ENCODE results near the gene SCN2A. TPM values are rescaled to one million over a fixed set of nuclear protein-coding genes. Genes with fewer than 3 reads are reported as not detected.

SCN2A gene
- total and polyA plus RNA-seq, 2 of the 4 experiments (the other 2 are of a cell fraction): 0.24 to 0.54 TPM

GRCh38 chr2:165281387-165281786 lies 42.2 kb downstream of the SCN2A start:
- no peaks in the 10 kb centered on the region for H3K9me3 ChIP-seq (ENCODE audit: control insufficient read depth, insufficient read depth, low read length)
- H3K79me1 ChIP-seq (ENCODE audit: low read depth in 1 of 2, low read length in 2 of 2): no peaks in the 10 kb centered on the region
- no peak overlapping the region for H3K9ac ChIP-seq (ENCODE audit: low read depth, low read length)
- H3K9me1 ChIP-seq (ENCODE audit: insufficient read depth, low read length): no peaks in the 10 kb centered on the region
- H4K8ac ChIP-seq (ENCODE audit: low read depth in 2 of 2, low read length in 2 of 2): no peak overlapping the region
- dilution Hi-C loops (cut with HindIII; ENCODE audit: low sequenced_read_pairs, unreplicated experiment): no loop called here
- H2BK120ac ChIP-seq (ENCODE audit: low read depth, low read length): no peak overlapping the region
- POLR2A ChIA-PET (ENCODE audit: unreplicated experiment): no interaction called here
- H3K4ac ChIP-seq (ENCODE audit: low read depth, low read length): no peak overlapping the region
- H3K27ac ChIP-seq (ENCODE audit: insufficient read depth, low read length): no peak overlapping the region
- no peak overlapping the region for H2AFZ ChIP-seq (replicated peaks; ENCODE audit: low read length, poor library complexity)
- H3K56ac ChIP-seq (ENCODE audit: extremely low read depth, insufficient read depth, low read length): no peak overlapping the region
- no peak for DNase-seq
- no peaks in the 10 kb centered on the region for H3K27me3 ChIP-seq (ENCODE audit: control insufficient read depth, insufficient read depth, low read length)
- in situ Hi-C loops (cut with MboI; ENCODE audit: low sequenced_read_pairs): no loop called here
- 40% methylated on average over 1 of the region's 4 CpGs; no CpG with 5 or more reads in 1 of the 2 experiments for WGBS, 2 experiments (ENCODE audit: extremely low coverage in 2 of 2, insufficient read length in 1 of 2)
- no peaks in the 10 kb centered on the region for H3K4me1 ChIP-seq (ENCODE audit: control insufficient read depth, insufficient read depth, low read length)
- H3K4me2 ChIP-seq (ENCODE audit: low read depth, low read length): no peak overlapping the region
- CTCF ChIA-PET: no interaction called here
- BruUV-seq (replicated peaks): no TSS peak
- H3K14ac ChIP-seq (replicated peaks; ENCODE audit: low read depth, low read length): no peak overlapping the region
- no peak for ATAC-seq (ENCODE audit: low read depth)
- H2BK15ac ChIP-seq (ENCODE audit: low read depth, low read length): no peak overlapping the region
- no peaks in the 10 kb centered on the region for H4K20me1 ChIP-seq (ENCODE audit: insufficient read depth, low read length)
- H2BK20ac ChIP-seq (ENCODE audit: low read depth, low read length): no peak overlapping the region
- H2AK9ac ChIP-seq (replicated peaks; ENCODE audit: low read depth, low read length, poor library complexity): no peak overlapping the region
- no peak overlapping the region for H3K4me3 ChIP-seq (ENCODE audit: insufficient read depth, low read depth, low read length)
- H3K23ac ChIP-seq (ENCODE audit: low read depth, low read length): no peak overlapping the region
- no peak overlapping the region for H2BK5ac ChIP-seq (ENCODE audit: low read depth, low read length, poor library complexity, severe bottlenecking)
- H4K5ac ChIP-seq (ENCODE audit: low read depth, low read length): no peak overlapping the region
- no peaks in the 10 kb centered on the region for H3K36me3 ChIP-seq (ENCODE audit: control insufficient read depth, insufficient read depth, low read length)
- H3K18ac ChIP-seq (ENCODE audit: low read depth, low read length): no peak overlapping the region
- no peak overlapping the region for H4K91ac ChIP-seq (ENCODE audit: insufficient read depth, low read depth, low read length)
- intact Hi-C loops (cut with micrococcal nuclease): no loop called here
- no peak overlapping the region for H2AK5ac ChIP-seq (ENCODE audit: low read depth, low read length)
- TF ChIP-seq MAFK (IDR thresholded peaks at IDR 0.05; ENCODE audit: low read depth, low read length): no peak
